ENCODE results near the gene C22orf42. TPM values are rescaled to one million over a fixed set of nuclear protein-coding genes. Genes with fewer than 3 reads are reported as not detected.

The C22orf42 gene
- polyA plus RNA-seq, 2 of the 4 experiments (the other 2 are of a cell fraction): not detected

- peak overlapping the region; percentile 99; the same call in 2 of the 3 replicates for H3K4me2 ChIP-seq
- FAIRE-seq: no peak
Observed at GRCh38 chr22:32202161-32202538, 43.0 kb upstream of the C22orf42 start.

DNA sequence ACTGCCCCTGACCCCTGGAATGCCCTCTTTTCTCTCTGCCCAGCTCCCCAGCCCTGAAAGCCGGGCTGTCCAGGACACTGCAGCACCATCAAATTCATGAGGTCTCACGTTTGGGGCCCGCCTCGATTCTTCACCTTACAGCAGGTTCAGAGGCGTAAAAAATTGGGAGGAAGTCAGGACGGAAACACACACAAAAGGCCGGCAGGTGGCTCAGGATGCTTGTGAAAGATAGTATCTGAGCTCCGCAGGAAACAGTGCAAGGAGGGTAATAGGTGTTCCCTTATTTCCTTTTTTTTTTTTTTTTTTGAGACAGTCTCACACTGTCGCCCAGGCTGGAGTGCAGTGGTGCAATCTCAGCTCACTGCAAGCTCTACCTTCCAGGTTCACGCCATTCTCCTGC is 41.6 kb upstream of the C22orf42 start:
- H3K4me1 ChIP-seq: no peaks in the 10 kb centered on the region; the same call in 2 of the 3 replicates
- no peaks in the 10 kb centered on the region for H3K9me3 ChIP-seq
- no peak overlapping the region for H3K4me3 ChIP-seq
- DNase-seq (ENCODE audit: low read depth in 1 of 2, low spot score in 1 of 2) (no peak), ATAC-seq (no peak), FAIRE-seq (no peak)
- H3K4me2 ChIP-seq: no peak overlapping the region
- POLR2A ChIA-PET: no interaction called here
- no peak overlapping the region for H3K27ac ChIP-seq
- TF ChIP-seq HEYL (CRISPR knock-in tag; IDR thresholded peaks at IDR 0.05) (no peak), POLR2AphosphoS2 (conservative IDR thresholded peaks at IDR 0.05; ENCODE audit: low read length) (no peak), PHF8 (IDR thresholded peaks at IDR 0.05; ENCODE audit: borderline replicate concordance, low read depth) (no peak), CHD2 (IDR thresholded peaks at IDR 0.05; ENCODE audit: low read length, partially characterized antibody) (no peak), SMC3 (IDR thresholded peaks at IDR 0.05) (no peak), TP53 (CRISPR knock-in tag; IDR thresholded peaks at IDR 0.05) (no peak), REST (IDR thresholded peaks at IDR 0.05) (no peak), HDAC2 (IDR thresholded peaks at IDR 0.05) (no peak), TFCP2L1 (CRISPR knock-in tag; IDR thresholded peaks at IDR 0.05) (no peak), ZNF302 (CRISPR knock-in tag; IDR thresholded peaks at IDR 0.05) (no peak), MAZ (IDR thresholded peaks at IDR 0.05; ENCODE audit: borderline replicate concordance, low read depth, low read length) (no peak)
- TF ChIP-seq, protein P1, sequence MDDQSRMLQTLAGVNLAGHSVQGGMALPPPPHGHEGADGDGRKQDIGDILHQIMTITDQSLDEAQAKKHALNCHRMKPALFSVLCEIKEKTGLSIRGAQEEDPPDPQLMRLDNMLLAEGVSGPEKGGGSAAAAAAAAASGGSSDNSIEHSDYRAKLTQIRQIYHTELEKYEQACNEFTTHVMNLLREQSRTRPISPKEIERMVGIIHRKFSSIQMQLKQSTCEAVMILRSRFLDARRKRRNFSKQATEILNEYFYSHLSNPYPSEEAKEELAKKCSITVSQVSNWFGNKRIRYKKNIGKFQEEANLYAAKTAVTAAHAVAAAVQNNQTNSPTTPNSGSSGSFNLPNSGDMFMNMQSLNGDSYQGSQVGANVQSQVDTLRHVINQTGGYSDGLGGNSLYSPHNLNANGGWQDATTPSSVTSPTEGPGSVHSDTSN (IDR thresholded peaks at IDR 0.05): no peak
- TF ChIP-seq, protein P2, sequence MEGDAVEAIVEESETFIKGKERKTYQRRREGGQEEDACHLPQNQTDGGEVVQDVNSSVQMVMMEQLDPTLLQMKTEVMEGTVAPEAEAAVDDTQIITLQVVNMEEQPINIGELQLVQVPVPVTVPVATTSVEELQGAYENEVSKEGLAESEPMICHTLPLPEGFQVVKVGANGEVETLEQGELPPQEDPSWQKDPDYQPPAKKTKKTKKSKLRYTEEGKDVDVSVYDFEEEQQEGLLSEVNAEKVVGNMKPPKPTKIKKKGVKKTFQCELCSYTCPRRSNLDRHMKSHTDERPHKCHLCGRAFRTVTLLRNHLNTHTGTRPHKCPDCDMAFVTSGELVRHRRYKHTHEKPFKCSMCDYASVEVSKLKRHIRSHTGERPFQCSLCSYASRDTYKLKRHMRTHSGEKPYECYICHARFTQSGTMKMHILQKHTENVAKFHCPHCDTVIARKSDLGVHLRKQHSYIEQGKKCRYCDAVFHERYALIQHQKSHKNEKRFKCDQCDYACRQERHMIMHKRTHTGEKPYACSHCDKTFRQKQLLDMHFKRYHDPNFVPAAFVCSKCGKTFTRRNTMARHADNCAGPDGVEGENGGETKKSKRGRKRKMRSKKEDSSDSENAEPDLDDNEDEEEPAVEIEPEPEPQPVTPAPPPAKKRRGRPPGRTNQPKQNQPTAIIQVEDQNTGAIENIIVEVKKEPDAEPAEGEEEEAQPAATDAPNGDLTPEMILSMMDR (IDR thresholded peaks at IDR 0.05): no peak
- CTCF ChIA-PET: no interaction called here
- whole genome bisulfite sequencing (ENCODE audit: missing lambda C conversion rate): 77% methylated on average over 9 of the region's 10 CpGs

More at GRCh38 chr22:32202161-32202538, 43.0 kb upstream of the C22orf42 start:
- Histone ChIP-seq H3K27ac (no peak overlapping the region), H3K9me3 (no peaks in the 10 kb centered on the region), H3K4me3 (no peak overlapping the region), H3K4me1 (peaks cover 7% of the 10 kb centered on the region; the same call in 1 of the 3 replicates)
- POLR2A ChIA-PET: no interaction called here
- no peak for ATAC-seq
- CTCF ChIA-PET: interaction anchor here (0.5 to 1.8 kb wide), 7 partner anchors 9 to 395 kb away, joined by 3 to 8 read pairs (median 5); no protein-coding TSS in a partner anchor
- TF ChIP-seq, protein P2 (IDR thresholded peaks at IDR 0.05): no peak
- TF ChIP-seq HOXB5 (CRISPR knock-in tag; IDR thresholded peaks at IDR 0.05) (no peak), CHD2 (IDR thresholded peaks at IDR 0.05; ENCODE audit: low read length, partially characterized antibody) (no peak), RNF2 (IDR thresholded peaks at IDR 0.05; ENCODE audit: borderline replicate concordance, low read depth) (no peak), NR3C1 (IDR thresholded peaks at IDR 0.05) (no peak), KDM1A (IDR thresholded peaks at IDR 0.05; ENCODE audit: low read depth) (no peak)
- WGBS (ENCODE audit: missing lambda C conversion rate): 32% methylated on average over 3 of the region's 4 CpGs
- DNase-seq (ENCODE audit: low read depth in 1 of 2, low spot score in 1 of 2): no peak
